Measurements from ENCODE around the gene TIMP4. TPM values are rescaled to one million over a fixed set of nuclear protein-coding genes. Genes with fewer than 3 reads are reported as not detected.

TIMP4 gene
- total RNA-seq, 1 donor from 2014 or later = 12.3 TPM

- no peak overlapping the region for H3K4me3 ChIP-seq
- TF ChIP-seq, protein P1, sequence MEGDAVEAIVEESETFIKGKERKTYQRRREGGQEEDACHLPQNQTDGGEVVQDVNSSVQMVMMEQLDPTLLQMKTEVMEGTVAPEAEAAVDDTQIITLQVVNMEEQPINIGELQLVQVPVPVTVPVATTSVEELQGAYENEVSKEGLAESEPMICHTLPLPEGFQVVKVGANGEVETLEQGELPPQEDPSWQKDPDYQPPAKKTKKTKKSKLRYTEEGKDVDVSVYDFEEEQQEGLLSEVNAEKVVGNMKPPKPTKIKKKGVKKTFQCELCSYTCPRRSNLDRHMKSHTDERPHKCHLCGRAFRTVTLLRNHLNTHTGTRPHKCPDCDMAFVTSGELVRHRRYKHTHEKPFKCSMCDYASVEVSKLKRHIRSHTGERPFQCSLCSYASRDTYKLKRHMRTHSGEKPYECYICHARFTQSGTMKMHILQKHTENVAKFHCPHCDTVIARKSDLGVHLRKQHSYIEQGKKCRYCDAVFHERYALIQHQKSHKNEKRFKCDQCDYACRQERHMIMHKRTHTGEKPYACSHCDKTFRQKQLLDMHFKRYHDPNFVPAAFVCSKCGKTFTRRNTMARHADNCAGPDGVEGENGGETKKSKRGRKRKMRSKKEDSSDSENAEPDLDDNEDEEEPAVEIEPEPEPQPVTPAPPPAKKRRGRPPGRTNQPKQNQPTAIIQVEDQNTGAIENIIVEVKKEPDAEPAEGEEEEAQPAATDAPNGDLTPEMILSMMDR (IDR thresholded peaks at IDR 0.05; ENCODE audit: borderline replicate concordance) = no peak
- peak overlapping the region; percentile 10 for H3K27ac ChIP-seq (replicated peaks)
- H3K36me3 ChIP-seq = no peaks in the 10 kb centered on the region
- intact Hi-C loops (cut with micrococcal nuclease) = no loop called here
- peaks cover 37% of the 10 kb centered on the region for H3K4me1 ChIP-seq
- no peaks in the 10 kb centered on the region for H3K9me3 ChIP-seq (replicated peaks)
- no peak for DNase-seq
- no peaks in the 10 kb centered on the region for H3K27me3 ChIP-seq (ENCODE audit: low read depth)
Observed at GRCh38 chr3:12180631-12181030, 21.9 kb upstream of the TIMP4 start.

- peak; percentile 49 for DNase-seq
- TF ChIP-seq, protein P1 (IDR thresholded peaks at IDR 0.05; ENCODE audit: borderline replicate concordance) = no peak
- no peak overlapping the region for H3K4me3 ChIP-seq
- no peaks in the 10 kb centered on the region for H3K36me3 ChIP-seq
- H3K27ac ChIP-seq (replicated peaks) = peak overlapping the region; percentile 32
- H3K9me3 ChIP-seq (replicated peaks) = no peaks in the 10 kb centered on the region
- peaks cover 37% of the 10 kb centered on the region for H3K4me1 ChIP-seq
- no peaks in the 10 kb centered on the region for H3K27me3 ChIP-seq (ENCODE audit: low read depth)
- intact Hi-C loops (cut with micrococcal nuclease) = no loop called here
Observed at GRCh38 chr3:12180218-12180617, 21.5 kb upstream of the TIMP4 start.

DNA sequence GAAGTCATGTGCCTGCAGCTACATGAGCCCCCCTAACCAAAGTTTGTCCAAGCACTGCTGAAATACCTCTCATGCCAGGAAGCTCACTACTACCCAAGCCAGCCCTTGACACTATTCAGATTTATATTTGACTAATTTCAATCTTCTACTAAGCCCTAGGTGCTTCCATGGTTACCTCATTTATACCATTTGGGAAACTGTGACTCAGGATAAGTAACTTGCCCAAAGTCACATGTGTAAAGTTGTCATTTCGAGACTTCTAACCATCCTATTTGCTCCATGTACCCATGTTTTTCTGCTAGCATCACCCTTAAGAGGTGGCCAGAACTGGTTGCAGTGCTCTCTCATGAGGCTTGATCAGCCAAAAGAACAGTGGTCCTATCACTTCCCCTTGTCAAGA is 20.7 kb upstream of the TIMP4 start:
- Histone ChIP-seq H3K36me3 (no peaks in the 10 kb centered on the region), H3K27ac (replicated peaks) (peak overlapping the region; percentile 32), H3K4me3 (no peak overlapping the region), H3K4me1 (peaks cover 37% of the 10 kb centered on the region), H3K27me3 (ENCODE audit: low read depth) (no peaks in the 10 kb centered on the region), H3K9me3 (replicated peaks) (no peaks in the 10 kb centered on the region)
- intact Hi-C loops (cut with micrococcal nuclease) = loop anchor here (5.0 kb wide), 1 partner anchor 42 kb away; no protein-coding TSS in a partner anchor
- TF ChIP-seq, protein P1 (IDR thresholded peaks at IDR 0.05; ENCODE audit: borderline replicate concordance) = no peak
- no peak for DNase-seq

DNA sequence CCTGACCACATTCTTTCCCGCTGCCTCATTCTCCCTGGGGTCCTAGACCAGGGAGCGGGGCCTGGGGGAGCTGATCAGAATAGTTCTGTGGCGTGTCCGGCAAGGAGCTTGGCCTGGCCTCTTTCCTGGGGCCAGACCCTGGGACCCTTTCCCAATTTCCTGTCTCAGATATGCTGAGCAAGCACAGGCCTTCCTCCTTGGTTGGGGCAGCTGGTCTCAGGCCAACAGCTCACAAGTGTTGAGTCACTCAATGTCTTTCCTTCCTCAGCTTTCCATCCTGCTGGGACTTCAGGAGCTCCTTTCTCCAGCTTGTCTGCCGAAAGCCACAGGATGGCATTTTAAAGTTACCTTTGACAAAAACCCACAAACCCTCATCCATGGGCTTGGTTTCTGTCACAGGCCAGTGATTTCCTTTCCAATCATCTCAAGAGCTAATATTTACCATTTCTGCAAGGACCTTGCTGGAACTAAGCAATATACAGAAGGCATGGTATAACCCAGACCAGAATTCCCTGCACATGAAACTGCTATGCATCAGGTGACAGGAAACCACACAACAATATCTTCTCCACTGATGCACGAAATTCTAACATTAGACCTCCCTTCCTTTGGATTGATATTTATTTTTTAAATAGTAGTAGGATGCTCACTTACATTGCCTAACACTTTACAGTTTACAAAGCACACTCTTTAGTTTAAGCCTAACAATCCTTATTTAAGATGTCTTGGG is 19.5 kb upstream of the TIMP4 start:
- Histone ChIP-seq H3K4me1 (peaks cover 37% of the 10 kb centered on the region), H3K27me3 (ENCODE audit: low read depth) (no peaks in the 10 kb centered on the region), H3K9me3 (replicated peaks) (no peaks in the 10 kb centered on the region), H3K27ac (replicated peaks) (peak overlapping the region; percentile 60), H3K36me3 (no peaks in the 10 kb centered on the region), H3K4me3 (no peak overlapping the region)
- TF ChIP-seq, protein P1 (IDR thresholded peaks at IDR 0.05; ENCODE audit: borderline replicate concordance) = no peak
- intact Hi-C loops (cut with micrococcal nuclease) = loop anchor here (5.0 kb wide), 1 partner anchor 41 kb away; no protein-coding TSS in a partner anchor
- DNase-seq = peak; percentile 57

DNA sequence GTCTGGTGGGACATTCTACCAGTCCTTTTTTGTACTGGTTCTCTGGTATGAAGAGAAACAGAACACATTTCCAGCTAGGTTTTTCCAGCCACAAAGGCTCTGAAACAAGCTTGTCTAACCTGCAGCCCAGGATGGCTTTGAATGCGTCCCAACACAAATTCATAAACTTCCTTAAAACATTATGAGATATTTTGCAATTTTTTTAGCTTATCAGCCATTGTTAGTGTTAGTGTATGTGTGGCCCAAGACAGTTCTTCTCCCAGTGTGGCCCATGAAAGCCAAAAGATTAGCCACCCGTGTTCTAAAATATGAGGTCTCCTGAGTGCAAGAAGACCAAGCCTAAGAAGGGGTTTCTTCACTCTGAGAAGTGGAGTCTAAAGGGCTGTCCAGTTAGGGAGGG is 18.4 kb upstream of the TIMP4 start:
- Histone ChIP-seq H3K27me3 (ENCODE audit: low read depth) (no peaks in the 10 kb centered on the region), H3K4me3 (no peak overlapping the region), H3K27ac (replicated peaks) (peak overlapping the region; percentile 60), H3K4me1 (peaks cover 37% of the 10 kb centered on the region), H3K9me3 (replicated peaks) (peaks cover 11% of the 10 kb centered on the region), H3K36me3 (peaks cover 11% of the 10 kb centered on the region)
- TF ChIP-seq, protein P1 (IDR thresholded peaks at IDR 0.05; ENCODE audit: borderline replicate concordance) = no peak
- intact Hi-C loops (cut with micrococcal nuclease) = loop anchor here (5.0 kb wide), 1 partner anchor 40 kb away; no protein-coding TSS in a partner anchor
- DNase-seq = no peak

All from left ventricle myocardium inferior (tissue), 1 donor.